Measurements from ENCODE around the gene TSTD2.

TSTD2 gene

DNA sequence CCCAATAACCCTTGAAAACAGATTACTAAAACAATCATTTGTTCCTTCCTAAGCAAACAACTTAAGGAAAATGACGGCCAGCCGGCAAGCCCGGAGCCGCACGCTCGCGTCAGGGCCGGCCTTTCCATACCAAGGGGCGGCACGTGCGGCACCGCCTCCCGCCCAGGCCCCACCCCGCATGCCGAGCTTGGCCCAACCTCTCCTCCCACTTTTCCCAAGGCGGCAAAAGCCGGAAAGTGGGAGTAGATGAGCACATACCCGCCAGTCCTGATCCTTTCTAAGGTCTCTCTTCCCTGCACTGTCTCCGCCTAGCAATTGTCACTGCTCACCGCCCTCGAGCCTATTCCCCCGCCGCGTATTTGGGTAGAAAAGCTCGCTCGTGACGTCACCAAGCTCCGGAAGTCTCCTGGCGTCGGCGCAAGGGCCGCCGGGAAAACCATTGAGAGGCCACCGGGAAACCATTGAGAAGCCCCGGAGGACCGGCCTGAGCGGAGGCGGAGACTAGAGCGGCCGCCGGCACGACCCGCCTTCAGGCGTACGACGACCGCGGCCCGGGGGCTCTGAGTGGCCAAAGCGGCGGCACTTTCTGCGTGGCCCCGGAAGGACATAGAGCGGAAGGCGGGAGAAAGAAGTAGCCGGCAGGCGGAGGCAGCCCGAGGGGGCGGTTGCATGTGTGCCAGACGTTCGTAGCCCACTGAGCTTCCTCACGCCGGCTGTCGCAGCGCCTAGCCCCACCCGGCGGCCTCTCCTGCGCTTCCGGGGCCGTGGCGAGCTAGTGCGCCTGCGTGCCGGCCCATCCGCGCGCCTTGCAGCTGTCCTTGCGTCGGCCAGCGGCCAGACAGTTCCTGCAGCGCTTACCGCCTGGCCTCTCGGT, at the start of gene TSTD2, which contains the start of gene NCBP1:
Gene TSTD2, minus strand, starts transcription at position 384 of the 874 bp plus-strand sequence. CDS start 5,806 bp downstream, outside the sequence.
Gene NCBP1, plus strand, starts transcription at position 837 of the 874 bp plus-strand sequence. CDS start 61 bp downstream, outside the sequence.
- DNase-seq = peak; percentile 81 to 94 (median 88)

DNA sequence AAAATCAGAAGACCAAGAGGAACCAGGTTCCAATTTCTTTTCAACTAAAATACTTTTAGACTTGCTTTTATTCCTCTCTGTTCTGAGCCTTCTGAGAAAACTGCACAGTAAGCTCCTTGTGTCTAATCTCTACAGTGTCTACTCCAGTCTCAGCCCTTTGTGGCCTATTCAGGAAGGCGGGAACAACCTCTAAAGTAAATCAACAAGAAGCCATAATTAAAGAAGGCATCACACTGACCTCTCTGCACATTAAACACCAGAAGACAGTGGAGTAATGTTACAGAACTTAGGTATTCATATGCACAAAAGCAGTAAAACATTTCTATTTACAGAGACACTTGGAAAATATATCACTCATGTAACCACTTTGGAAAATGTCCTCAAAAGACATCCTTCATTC, 49.1 kb upstream of the TSTD2 start:
- DNase-seq = no peak

DNA sequence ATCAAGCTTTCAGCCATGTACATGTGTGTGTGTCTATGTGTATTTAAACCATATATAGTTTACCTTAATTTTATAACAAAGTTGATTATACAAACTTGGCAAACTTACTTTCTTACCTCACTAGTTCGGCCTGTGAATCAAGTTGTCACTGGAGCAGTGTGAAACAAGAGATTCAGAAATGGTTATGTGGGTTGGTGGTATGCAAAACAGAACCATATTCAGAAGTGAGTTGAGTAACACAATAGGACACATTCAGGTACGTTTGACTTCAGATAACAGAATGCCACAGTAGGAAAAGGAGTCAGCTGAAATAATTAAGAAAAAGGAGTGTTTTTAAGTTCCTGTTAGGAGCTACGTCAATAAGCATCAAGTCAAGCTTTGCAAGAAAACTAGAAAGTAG, 42.5 kb upstream of the TSTD2 start:
- DNase-seq = no peak

DNA sequence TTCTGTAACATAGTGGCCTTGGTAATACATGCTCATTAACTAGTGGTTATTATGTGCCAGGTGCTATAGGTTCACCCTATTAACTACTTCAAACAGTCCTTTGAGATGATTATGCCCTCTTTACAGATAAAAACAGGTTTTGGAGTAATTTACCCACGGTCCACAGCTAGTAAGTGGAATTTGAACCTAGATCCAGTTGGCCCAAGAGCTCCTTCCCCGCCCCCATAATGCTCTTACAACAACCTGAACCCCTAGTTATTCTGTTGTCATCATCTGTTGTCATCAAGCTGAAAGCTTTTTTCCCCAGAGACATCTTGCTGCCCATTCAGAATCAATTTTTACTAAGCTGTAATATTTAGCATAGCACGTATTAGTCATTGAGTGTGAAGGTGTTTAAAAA, 40.8 kb upstream of the TSTD2 start:
- no peak for DNase-seq

DNA sequence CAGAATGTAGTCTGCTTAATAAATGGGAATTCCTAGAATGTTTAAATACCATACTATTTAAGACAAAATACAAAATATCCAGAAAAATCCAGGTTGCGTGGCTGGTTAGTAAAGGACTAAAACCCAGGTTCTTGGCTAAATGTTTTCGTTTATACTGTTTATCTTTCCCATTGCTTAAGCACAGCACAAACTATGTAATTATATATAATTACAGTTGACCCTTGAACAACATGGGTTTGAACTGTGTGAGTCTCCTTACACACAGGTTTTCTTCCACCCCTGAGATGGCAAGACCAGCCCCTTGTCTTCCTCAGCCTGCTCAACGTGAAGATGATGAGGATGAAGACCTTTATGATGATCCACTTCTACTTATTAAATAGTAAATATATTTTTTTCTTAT, 39.2 kb upstream of the TSTD2 start:
- no peak for DNase-seq

DNA sequence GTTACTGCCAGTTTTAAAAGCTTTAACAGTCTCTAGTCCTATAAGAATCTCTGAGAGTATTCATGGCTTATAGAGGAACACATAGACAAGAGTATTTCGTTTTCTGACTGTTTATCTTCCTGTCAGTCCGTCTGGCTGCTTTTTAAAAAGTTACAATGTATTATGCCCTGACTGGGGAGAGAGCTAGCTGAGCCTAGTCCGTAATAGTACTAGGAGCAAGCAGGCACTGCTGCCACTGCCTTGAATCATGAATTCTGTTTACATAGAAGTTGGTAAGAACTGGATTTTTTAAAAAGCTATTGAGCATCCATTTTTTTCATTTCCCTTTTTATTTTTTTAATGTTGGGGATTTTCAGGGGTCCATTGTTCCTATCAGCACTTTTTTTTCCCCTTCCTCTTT, 37.4 kb upstream of the TSTD2 start:
- no peak for DNase-seq

DNA sequence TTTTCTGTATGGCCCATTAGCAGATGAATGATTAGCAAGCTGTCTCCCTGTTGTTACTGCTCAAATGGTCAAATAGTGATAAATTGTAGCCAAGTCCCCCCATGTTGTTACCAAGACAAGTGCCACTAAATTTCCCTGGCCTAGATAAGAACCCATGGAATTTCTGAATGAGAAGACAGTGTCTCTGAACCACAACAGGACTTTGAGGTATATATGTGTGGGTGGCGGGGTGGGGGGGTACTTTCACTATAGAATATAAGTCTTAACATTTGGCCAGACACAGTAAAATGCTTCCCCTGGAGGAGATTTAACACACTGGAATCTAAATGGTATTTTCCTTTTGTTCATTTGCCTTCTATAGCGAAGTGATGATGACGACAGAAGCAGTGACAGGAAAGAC, 35.3 kb upstream of the TSTD2 start:
- DNase-seq = no peak

DNA sequence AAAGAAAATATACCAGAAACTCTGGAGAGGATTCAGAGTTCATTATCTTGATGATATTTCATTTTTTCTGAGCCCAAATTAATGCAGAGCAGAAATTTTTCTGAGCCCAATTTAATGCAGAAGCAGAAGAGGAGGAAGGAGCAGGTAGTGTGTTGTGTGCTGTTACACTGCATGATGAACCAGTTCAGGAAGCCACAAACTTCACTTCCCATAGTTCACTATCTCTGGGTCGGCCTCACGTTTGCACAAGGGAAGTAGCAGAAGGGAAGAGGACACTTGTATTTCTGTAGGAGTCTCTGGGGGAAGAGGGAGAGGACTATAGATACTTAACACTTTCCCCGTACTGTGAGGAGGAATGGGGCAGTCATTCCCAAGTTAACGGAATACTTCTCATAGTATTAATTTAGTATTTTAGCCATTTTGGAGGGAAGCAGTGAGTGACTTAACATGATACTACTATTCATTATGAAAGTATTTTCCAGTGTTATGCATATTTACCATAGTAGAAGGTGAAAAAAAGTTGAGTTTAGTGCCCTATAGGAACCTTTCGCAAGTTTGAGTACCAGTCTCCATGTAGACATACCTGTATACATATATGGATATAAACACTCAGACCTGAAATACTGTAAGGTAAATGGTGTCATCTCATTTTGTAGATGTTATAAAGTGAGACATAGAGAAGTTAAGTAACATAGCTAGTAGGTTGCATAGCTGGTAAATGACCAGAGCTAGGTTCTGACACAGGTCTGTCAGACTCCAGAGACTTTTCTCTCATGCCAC, 33.9 kb upstream of the TSTD2 start:
- no peak for DNase-seq

DNA sequence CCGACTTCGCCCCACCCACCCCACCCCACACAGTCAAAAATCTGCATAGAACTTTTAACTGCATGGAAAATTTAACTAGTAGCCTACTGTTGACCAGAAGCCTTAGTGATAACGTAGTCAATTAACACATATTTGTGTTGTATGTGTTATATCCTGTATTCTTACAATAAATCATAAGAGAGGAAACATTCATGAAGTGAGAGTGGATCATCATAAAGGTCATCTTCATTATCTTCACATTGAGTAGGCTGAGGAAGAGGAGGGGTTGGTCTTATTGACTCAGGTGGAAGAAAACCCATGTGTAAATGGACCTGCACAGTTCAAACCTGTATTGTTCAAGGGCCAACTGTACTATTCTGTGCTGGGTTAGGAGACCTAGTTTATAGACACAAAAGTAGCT, 32.6 kb upstream of the TSTD2 start:
- DNase-seq = no peak

DNA sequence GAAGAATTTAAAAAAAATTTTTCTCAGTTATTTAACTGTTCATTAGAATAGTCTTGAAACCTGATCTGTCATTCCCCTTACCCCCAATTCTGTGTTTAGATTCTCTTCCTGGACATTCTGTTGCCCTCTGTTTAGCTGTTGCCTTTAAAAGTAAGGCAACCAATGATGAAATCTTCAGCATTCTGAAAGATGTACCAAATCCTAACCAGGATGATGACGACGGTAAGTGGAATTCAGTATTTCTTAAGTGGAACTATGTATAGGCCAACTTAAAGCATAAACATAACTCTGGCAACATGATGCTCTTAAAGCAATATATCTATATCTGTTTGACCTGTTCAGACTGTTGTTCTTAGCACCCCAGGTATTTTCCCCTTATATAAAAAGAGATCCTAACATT, 27.7 kb upstream of the TSTD2 start:
- no peak for DNase-seq

DNA sequence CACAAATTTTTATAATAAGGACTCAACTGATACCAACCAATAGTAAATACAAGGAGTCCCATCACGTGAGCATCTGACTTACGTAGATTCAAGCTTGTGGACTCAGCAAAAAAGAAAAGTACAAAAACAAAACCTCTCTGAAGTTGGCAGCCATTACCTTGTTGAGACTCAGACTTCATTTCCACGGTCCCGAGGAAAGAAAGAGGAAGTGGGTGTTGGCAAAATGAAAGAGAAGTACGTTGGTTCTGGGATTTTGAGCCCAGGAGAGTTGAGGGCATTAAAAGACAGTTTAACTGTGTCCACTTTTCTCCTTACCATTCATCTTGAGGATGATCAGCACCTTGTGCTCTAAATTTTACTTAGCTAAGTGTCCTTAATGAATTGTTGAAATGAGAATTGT, 27.2 kb upstream of the TSTD2 start:
- no peak for DNase-seq

DNA sequence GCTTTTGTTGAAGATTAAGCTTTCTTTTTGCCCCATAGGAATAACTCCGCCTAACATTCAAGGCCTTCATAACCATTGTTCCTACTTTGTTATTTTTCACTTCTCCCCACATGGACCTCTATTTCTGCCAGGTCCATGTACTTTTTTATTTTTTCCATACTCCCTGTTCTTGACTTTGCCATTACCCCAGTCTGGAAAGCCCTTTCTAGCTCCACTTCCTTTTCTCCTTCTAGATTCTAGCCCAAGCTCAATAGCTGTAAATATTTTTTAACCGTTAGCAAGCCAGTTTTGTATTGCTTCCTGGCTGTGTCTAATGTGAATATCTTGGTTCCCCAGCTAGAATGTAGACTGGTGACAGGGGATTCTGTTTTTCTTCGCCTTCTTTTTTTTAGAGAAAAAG, 26.6 kb upstream of the TSTD2 start:
- no peak for DNase-seq

DNA sequence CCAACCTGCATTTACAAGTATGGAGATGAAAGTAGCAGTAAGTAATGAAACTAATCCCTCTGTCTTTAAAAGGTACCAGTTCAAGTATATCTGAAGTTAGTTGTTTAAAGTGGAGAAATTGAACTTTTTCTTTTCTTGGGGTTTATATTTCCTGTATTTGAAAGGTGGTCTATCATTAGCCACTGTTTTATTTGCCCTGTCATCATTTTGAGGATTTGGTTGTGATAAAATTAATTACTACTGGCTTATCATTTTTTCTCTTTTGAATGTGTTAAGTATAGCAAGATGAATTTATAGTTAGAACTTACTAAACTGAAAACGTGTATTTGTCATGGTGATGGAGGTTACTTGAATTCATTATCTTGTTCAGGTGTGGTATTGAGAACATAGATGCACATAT, 25.5 kb upstream of the TSTD2 start:
- DNase-seq = no peak

DNA sequence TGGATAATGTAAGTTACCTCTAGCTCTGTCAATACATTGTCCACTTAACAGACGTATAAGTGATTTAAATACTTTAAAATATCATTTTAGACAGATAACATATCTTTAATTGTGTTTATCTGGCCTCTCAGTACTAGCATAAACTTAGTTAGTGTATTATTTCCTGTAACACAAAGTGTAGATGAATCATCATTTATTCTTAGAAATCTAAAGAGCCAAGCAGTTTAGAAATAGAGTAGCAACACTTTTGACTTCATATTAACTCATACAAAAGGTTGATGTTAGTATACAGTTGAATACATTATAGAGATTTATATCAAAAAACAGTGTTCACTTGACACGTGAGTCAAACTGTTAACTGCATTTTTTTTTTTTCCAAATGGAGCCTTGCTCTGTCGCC, 18.5 kb upstream of the TSTD2 start:
- no peak for DNase-seq

DNA sequence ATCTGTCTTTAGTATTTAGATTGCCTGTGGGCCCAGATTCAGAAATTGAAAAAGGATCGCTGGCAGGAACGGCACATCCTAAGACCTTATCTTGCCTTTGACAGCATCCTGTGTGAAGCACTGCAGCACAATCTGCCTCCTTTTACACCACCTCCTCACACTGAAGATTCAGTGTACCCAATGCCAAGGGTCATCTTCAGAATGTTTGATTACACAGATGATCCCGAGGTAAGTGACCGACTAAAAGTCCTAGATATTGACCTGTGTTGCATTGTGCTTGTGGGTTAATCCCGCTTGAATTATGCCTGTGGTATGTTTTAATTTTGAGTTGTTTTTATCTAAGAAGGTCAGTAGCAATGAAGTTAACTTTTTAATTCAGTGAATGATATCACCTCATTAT, 14.8 kb upstream of the TSTD2 start:
- no peak for DNase-seq

DNA sequence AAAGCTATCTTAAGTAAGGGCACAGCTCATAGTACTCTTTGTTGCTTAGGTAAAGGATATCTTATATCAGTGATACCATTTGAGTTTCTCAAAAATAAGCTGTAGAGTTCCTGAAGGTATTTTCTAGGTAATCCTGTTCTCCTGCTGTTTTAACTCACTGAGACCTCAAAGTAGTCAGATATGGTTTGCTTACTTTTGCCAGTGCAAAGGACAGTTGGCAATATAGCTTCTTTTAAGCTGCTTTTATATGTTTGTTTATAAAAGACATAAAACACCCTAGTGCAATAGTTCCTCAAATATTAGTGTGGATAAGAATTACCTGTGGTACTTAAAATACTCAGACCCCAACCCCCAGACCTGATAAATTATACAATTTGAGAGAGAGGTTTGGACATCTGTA, 12.6 kb upstream of the TSTD2 start:
- DNase-seq = no peak

DNA sequence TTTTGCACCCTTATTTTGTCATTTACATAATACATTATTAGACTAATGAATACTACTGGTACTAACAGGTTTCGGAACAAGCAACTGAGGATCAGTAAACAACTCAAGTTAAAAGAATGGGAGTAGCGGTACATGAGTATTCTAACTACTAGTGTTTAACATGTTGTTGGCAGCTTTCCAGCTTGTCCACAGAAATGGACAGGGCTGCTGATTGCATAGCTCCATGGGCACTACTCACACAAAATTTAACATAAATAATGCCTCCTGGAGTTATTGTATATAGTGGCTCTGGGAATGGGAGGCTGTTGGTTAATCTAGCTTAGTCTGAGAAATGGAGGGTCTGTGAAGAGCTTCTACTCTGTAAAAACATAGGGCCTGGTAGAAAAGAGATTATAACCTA, 7.2 kb upstream of the TSTD2 start:
- DNase-seq = no peak

DNA sequence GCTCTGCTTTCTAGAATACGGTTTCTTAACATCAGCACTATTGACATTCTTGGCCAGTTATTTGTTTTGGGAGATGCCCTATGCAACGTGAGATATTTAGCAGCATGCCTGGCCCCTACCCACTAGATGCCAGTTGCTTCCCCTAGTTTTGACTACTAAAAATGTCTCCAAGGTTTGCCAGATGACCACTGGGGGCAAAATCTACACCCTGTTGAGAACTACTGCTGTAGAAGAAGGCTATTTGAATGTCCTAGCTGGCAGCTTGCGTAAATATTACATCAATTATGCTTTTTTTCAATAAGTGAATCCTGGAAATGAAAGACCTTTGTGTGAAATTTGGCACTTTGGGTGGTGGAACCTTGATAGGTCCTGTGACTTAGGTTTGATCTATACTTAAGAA, 5.5 kb upstream of the TSTD2 start:
- no peak for DNase-seq

DNA sequence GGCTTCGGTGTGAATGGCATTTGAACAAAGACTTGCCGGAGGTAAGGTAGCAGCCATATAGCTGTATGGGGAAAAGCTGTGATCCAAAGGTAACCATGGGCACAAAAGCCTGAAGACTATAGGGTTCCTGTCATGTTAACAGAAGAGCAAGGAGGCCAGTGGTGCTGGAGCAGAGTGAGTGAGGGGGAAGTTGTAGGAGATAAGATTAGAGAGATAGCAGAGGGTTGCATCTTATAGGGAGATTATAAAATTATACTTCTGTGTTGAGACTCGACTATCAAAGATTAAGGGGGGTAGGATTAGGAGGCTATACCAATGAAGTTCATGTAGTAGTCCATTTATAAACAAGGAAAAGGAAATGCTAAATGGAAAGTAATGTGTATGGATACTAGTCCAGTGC, 3.7 kb upstream of the TSTD2 start:
- DNase-seq = no peak

DNA sequence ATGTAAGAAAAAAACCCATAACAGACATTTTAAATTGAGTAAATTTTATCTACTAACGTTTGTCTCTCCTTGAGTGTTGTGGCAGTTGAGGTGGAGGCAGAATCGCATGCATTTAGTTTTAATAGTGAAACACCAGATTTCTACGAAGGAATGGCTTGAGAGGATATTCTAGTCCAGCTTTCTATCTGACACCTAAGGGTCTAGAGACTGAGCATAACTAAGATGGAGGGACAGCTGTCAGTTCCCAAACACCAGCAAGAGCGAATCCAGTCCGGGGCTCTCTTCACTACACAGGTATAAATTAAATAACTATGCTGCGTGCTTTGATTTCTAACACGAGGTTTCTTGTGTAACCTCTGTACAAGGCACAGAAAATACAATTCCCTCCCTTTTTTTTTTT, 1.9 kb upstream of the TSTD2 start:
- DNase-seq = no peak

DNA sequence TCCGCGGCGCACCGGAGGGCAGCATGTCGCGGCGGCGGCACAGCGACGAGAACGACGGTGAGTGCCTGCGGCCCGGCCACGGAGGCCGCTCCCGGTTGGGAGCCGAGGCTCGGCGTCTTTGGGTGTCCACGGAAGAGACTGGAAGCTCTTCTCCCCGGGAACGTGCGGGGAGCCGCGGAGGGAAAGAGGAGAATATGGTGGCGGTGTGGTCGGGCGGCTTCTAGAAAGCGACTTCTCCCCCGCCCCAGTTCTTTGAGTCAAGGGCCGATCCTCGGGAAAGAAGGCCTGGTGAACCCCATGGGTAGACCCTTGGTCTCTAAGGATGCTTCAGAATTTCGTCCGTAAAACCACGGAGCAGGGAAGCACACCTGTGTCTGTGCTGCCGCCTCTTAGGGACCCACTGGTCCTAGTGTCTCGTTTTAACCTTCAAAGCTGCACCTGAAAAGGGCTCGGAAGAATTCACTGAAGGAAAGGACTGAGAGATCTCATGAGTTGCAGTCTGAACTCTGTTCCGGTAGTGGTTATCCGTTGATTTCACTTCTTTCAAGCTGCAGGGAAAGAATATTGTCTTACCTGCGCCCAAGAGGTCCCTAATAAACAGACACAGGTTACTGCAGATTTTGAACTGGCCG, 807 bp upstream of the TSTD2 start:
- DNase-seq = peak in 1 of 4 experiments; percentile 15

DNA sequence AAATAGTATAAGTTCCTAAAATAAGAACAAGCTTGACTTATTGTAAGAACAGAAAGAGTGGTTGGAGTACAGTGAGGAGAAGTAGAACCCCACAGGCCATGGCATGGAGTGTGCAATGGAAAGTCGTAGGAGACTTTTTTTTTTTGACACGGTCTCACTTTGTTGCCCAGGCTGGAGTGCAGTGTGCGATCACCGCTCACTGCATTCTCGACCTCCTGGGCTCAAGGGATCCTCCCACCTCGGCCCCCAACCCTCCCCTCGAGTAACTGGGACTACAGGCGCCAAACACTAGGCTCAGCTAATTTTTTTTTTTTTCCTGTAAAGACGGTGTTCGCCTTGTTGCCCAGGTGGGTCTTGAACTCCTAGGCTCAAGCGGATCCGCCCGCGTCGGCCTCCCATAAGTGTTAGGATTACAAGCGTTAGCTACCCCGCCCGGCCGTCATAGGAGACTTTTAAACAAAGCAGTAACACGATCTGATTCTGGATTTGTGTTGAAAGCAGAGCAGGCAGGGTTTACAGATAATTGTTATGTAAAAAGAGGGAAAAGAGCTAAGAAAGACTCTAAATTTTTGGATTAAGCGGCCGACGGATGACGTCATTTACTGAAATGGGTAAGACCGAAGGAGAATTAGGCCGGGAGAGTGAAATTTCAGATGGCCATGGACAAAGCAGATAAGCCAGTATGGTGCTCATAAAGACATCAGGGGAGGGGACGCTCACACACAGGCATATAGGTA, 752 bp downstream of the TSTD2 start:
- DNase-seq = peak in 1 of 4 experiments; percentile 6

DNA sequence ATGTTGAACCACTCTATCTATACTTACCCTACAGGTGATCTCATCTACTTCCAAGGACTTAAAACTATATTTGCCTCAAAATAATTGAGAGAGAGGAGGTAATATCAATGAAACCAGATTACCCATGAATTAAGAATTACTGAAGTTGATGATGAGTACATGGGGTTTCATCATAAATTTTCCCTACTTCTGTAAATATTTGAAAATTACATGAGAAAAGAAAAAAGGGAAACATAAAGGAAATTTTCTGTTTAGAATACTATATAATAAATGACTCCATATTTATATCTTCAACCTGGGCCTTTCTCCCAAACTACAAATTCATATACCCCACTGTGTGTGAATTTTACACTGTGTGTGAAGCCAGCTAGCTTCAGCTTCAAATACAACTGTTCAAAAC, 2.6 kb downstream of the TSTD2 start:
- DNase-seq = no peak

All from activated naive CD4-positive, alpha-beta T cell (primary cell).